GM12878 (cell line): Measurements from ENCODE around the gene COPZ1. TPM values are rescaled to one million over a fixed set of nuclear protein-coding genes. Genes with fewer than 3 reads are reported as not detected.

Source experiments
- ATAC-seq: fragments of 200-7000 bp; cut with Tn5 transposase; 3 replicates; pipeline ENCODE4 v1.9.1; 2020; ENCODE audit warnings: mild to moderate bottlenecking, moderate library complexity
- BruUV-seq: library from RNA; stranded (reverse); fragments of 400-500 nt; replicated peaks from 2 replicates; lab custom pipeline; 2021; lab: Mats Ljungman, UMichigan
- CTCF ChIA-PET: fragments of 300-600 bp; sonication (Branson Sonifier 250); formaldehyde crosslinking; extraction: SDS; loops from one replicate; lab custom pipeline; 2021; ENCODE audit warnings: inconsistent platforms; lab: Yijun Ruan, JAX
- POLR2A ChIA-PET: fragments of 350-600 bp; formaldehyde crosslinking; extraction: SDS; loops from one replicate; lab custom pipeline; 2021; ENCODE audit warnings: inconsistent platforms; lab: Charles Lee
- RAD21 ChIA-PET: fragments of 300-600 bp; sonication (Branson Sonifier 250); formaldehyde crosslinking; loops from one replicate; lab custom pipeline; 2023; ENCODE audit warnings: antibody characterized with exemption; ENCODE audit not compliant: unreplicated experiment; lab: Charles Lee
- SMC1A ChIA-PET: fragments of 300-600 bp; sonication (Branson Sonifier 250); formaldehyde crosslinking; loops from one replicate; lab custom pipeline; 2023; ENCODE audit not compliant: unreplicated experiment, uncharacterized antibody; lab: Charles Lee
- DNase-seq: peaks from one replicate; pipeline ENCODE4 v3.0.0-alpha.2; 2011; ENCODE audit warnings: low read depth, low spot score
- FAIRE-seq: peaks from 3 replicates; lab custom pipeline; 2011; peaks lifted over from hg19 to GRCh38; lab: Jason Lieb, UNC
- H2AFZ ChIP-seq: 2 replicates; pipeline ENCODE4 v1.6.0; 2011; ENCODE audit warnings: low read depth, low read length, control low read depth; ENCODE audit not compliant: control insufficient read depth
- H3K27ac ChIP-seq: 2 replicates; pipeline ENCODE4 v1.5.1; 2011; ENCODE audit warnings: control low read depth; ENCODE audit not compliant: control insufficient read depth, insufficient read depth
- H3K27me3 ChIP-seq, 2 experiments: replicated peaks in 1 of 2; 2 replicates each; pipeline versions ENCODE4 v1.6.0 to v1.6.1; 2011; ENCODE audit warnings: low read length in 1 of 2; ENCODE audit not compliant: control insufficient read depth in 2 of 2, insufficient read depth in 2 of 2
- H3K36me3 ChIP-seq, 2 experiments: 2 replicates each; pipeline ENCODE4 v1.5.1; 2011; ENCODE audit warnings: low read length in 1 of 2; ENCODE audit not compliant: control insufficient read depth in 2 of 2, insufficient read depth in 2 of 2
- H3K4me1 ChIP-seq: 2 replicates; pipeline ENCODE4 v1.6.1; 2011; ENCODE audit warnings: mild to moderate bottlenecking, low read length, moderate library complexity, mixed read lengths; ENCODE audit not compliant: control insufficient read depth, insufficient read depth
- H3K4me2 ChIP-seq: 2 replicates; pipeline ENCODE4 v1.6.0; 2011; ENCODE audit warnings: control low read depth; ENCODE audit not compliant: control insufficient read depth, insufficient read depth
- H3K4me3 ChIP-seq: fragments of 200-600 bp; sonication (generic); 2 replicates; pipeline ENCODE4 v1.5.1; 2016
- H3K79me2 ChIP-seq: 2 replicates; pipeline ENCODE4 v1.6.0; 2011; ENCODE audit warnings: low read length; ENCODE audit not compliant: control insufficient read depth, insufficient read depth
- H3K9ac ChIP-seq: 2 replicates; pipeline ENCODE4 v1.8.0; 2011; ENCODE audit warnings: low read length, control low read depth, mixed read lengths; ENCODE audit not compliant: control insufficient read depth, insufficient read depth
- H3K9me3 ChIP-seq: replicated peaks from 3 replicates; pipeline ENCODE4 v1.5.1; 2011; ENCODE audit warnings: mild to moderate bottlenecking, low read length; ENCODE audit not compliant: control insufficient read depth, insufficient read depth
- H4K20me1 ChIP-seq: 2 replicates; pipeline ENCODE4 v1.6.0; 2011; ENCODE audit not compliant: control insufficient read depth, insufficient read depth
- ATF3 ChIP-seq: IDR thresholded peaks from 2 replicates; pipeline ENCODE4 v1.6.1; 2011; ENCODE audit warnings: low read depth, mild to moderate bottlenecking, low read length, moderate library complexity, borderline replicate concordance; ENCODE audit errors: extremely low read depth
- CHD1 ChIP-seq: IDR thresholded peaks from 2 replicates; pipeline ENCODE4 v1.6.1; 2012; ENCODE audit warnings: low read depth, low read length, improper control_type of control experiment
- CREB1 ChIP-seq: IDR thresholded peaks from 2 replicates; pipeline ENCODE4 v1.6.1; 2012; ENCODE audit warnings: low read depth, mild to moderate bottlenecking, inconsistent platforms
- FOS ChIP-seq: IDR thresholded peaks from 3 replicates; pipeline ENCODE4 v1.6.1; 2011; ENCODE audit warnings: borderline replicate concordance; ENCODE audit not compliant: insufficient read length; ENCODE audit errors: extremely low read depth
- HDAC2 ChIP-seq: fragments of 200-600 bp; sonication (generic); IDR thresholded peaks from 2 replicates; pipeline ENCODE4 v1.6.1; 2017
- IRF3 ChIP-seq: fragments of 450-650 bp; IDR thresholded peaks from 2 replicates; pipeline ENCODE4 v1.6.1; 2014; ENCODE audit warnings: mild to moderate bottlenecking
- IRF5 ChIP-seq: fragments of 450-650 bp; IDR thresholded peaks from 2 replicates; pipeline ENCODE4 v1.6.1; 2017; ENCODE audit warnings: borderline replicate concordance
- MTA3 ChIP-seq: IDR thresholded peaks from 2 replicates; pipeline ENCODE4 v1.6.1; 2012; ENCODE audit warnings: low read length, inconsistent platforms, borderline replicate concordance
- NR2C2 ChIP-seq: IDR thresholded peaks from 2 replicates; pipeline ENCODE4 v1.6.1; 2011; ENCODE audit warnings: borderline replicate concordance, low read depth; ENCODE audit not compliant: control insufficient read depth, insufficient read length
- RUNX3 ChIP-seq: IDR thresholded peaks from 2 replicates; pipeline ENCODE4 v1.6.1; 2012; ENCODE audit warnings: low read length, inconsistent platforms
- SP1 ChIP-seq: IDR thresholded peaks from one replicate; pipeline ENCODE4 v1.6.1; 2011; ENCODE audit warnings: low read depth, low read length
- SRF ChIP-seq, 2 experiments: IDR thresholded peaks; 2 replicates each; pipeline ENCODE4 v1.6.1; 2011; ENCODE audit warnings: low read depth in 2 of 2, low read length in 2 of 2, mild to moderate bottlenecking in 1 of 2, moderate library complexity in 1 of 2
- YBX1 ChIP-seq: fragments of 450-650 bp; IDR thresholded peaks from 2 replicates; pipeline ENCODE4 v1.6.1; 2016; ENCODE audit warnings: antibody characterized with exemption
- WGBS: methylation state at CpG from one replicate; pipeline ENCODE4 v1.1.6; 2016; ENCODE audit warnings: low lambda C conversion rate; ENCODE audit not compliant: insufficient replicate concordance, insufficient coverage; ENCODE audit errors: missing lambda C conversion rate; 5-methylcytosine and 5-hydroxymethylcytosine counted together
- in situ Hi-C: fragments of 300-500 bp; cut with MboI; formaldehyde crosslinking; loops from 9 replicates; pipeline ENCODE4 v1.14.3; 2018; ENCODE audit warnings: mixed read lengths
- intact Hi-C: fragments of 100-400 bp; cut with micrococcal nuclease; formaldehyde crosslinking; loops from one replicate; pipeline ENCODE4 v1.14.2; 2022; ENCODE audit not compliant: unreplicated experiment
- polyA plus RNA-seq, 11 experiments: library from polyadenylated mRNA; depleted of rRNA in 4 of 11; unstranded in 6 of 11; stranded (reverse) in 5 of 11; fragments of >200 nt; fragmentation: Nextera tagmentation in 4 of 11; fragmentation: Illumina TruSeq in 1 of 11; extraction: Ambion mirVana in 4 of 11; extraction: Trizol in 1 of 11; gene quantifications; 1 replicate in 1 of 11; 2 replicates in 10 of 11; pipeline versions ENCODE4 v1.2.1 to v1.2.3, GENCODE V29; 2011 to 2016; ENCODE audit warnings: inconsistent platforms in 2 of 11, missing spikeins in 2 of 11, low read depth in 1 of 11
- total RNA-seq, 4 experiments: library from RNA; depleted of rRNA in 3 of 4; stranded (reverse); fragments of >200 nt in 3 of 4; fragmentation: Illumina TruSeq in 1 of 4; extraction: Trizol in 1 of 4; gene quantifications; 2 replicates each; pipeline versions ENCODE4 v1.2.1 to v1.2.3, GENCODE V29; 2013 to 2021
- TF ChIP-seq, protein P1 (sequence below): fragments of 450-650 bp; formaldehyde crosslinking; IDR thresholded peaks from 2 replicates; pipeline ENCODE4 v1.4.0; 2020; ENCODE audit warnings: mild to moderate bottlenecking, moderate library complexity

COPZ1 gene
- total and polyA plus RNA-seq, 10 of the 15 experiments (the other 5 are each of a cell fraction or from before 2014, with no cell fraction given), result 112 to 378 (median 184) TPM

DNA sequence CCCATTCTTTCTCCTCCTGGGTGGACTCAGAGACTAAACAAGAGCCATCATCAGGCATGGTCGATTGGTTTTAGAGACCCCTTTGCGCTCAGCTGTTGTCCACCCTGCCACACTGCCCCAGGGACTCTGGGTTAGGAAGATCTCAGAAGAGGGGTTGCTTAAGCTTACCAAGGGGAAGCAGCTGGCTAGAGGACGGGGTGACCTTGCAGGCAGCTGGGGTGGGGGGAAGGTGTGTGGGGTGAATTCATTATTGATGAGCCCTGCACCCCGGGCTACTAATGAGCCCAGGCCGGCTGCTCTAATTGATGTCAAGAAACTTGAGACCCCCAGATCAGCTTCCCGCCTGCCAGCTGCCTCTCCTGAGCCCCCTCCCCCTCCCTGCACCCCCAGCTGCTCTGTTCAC is 68.3 kb downstream of the COPZ1 start:
- intact Hi-C loops (no loop called here), in situ Hi-C loops (no loop called here)
- H3K36me3 ChIP-seq, result no peaks in the 10 kb centered on the region
- POLR2A ChIA-PET, result interaction anchor here (0.5 to 0.6 kb wide), 2 partner anchors 23 to 114 kb away, joined by 3 to 5 read pairs; no protein-coding TSS in a partner anchor
- RAD21 ChIA-PET, result interaction anchor here (0.7 to 2.0 kb wide), 8 partner anchors 11 to 172 kb away, joined by 3 to 7 read pairs (median 4); partner anchors contain the start of gene CBX5
- H3K27ac ChIP-seq, result no peak overlapping the region
- no peaks in the 10 kb centered on the region for H3K9me3 ChIP-seq
- no peaks in the 10 kb centered on the region for H3K27me3 ChIP-seq
- no peak overlapping the region for H3K9ac ChIP-seq
- TF ChIP-seq NR2C2, result no peak
- no peak for TF ChIP-seq RUNX3
- TF ChIP-seq CHD1, result no peak
- TF ChIP-seq YBX1, result no peak
- no peak for TF ChIP-seq IRF5
- TF ChIP-seq ATF3, result no peak
- TF ChIP-seq SP1, result no peak
- no peak for TF ChIP-seq MTA3
- no peak for TF ChIP-seq SRF (IDR thresholded peaks at IDR 0.05; ENCODE audit: low read depth in 2 of 2, low read length in 2 of 2)
- TF ChIP-seq IRF3, result no peak
- TF ChIP-seq, protein P1, sequence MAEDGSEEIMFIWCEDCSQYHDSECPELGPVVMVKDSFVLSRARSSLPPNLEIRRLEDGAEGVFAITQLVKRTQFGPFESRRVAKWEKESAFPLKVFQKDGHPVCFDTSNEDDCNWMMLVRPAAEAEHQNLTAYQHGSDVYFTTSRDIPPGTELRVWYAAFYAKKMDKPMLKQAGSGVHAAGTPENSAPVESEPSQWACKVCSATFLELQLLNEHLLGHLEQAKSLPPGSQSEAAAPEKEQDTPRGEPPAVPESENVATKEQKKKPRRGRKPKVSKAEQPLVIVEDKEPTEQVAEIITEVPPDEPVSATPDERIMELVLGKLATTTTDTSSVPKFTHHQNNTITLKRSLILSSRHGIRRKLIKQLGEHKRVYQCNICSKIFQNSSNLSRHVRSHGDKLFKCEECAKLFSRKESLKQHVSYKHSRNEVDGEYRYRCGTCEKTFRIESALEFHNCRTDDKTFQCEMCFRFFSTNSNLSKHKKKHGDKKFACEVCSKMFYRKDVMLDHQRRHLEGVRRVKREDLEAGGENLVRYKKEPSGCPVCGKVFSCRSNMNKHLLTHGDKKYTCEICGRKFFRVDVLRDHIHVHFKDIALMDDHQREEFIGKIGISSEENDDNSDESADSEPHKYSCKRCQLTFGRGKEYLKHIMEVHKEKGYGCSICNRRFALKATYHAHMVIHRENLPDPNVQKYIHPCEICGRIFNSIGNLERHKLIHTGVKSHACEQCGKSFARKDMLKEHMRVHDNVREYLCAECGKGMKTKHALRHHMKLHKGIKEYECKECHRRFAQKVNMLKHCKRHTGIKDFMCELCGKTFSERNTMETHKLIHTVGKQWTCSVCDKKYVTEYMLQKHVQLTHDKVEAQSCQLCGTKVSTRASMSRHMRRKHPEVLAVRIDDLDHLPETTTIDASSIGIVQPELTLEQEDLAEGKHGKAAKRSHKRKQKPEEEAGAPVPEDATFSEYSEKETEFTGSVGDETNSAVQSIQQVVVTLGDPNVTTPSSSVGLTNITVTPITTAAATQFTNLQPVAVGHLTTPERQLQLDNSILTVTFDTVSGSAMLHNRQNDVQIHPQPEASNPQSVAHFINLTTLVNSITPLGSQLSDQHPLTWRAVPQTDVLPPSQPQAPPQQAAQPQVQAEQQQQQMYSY, result no peak
- no peak for TF ChIP-seq HDAC2
- TF ChIP-seq CREB1, result no peak
- no peak for TF ChIP-seq FOS
- DNase-seq, result no peak
- no peaks in the 10 kb centered on the region for H4K20me1 ChIP-seq
- H3K79me2 ChIP-seq, result no peaks in the 10 kb centered on the region
- no peak overlapping the region for H3K4me2 ChIP-seq
- CTCF ChIA-PET, result interaction anchor here (0.6 to 4.1 kb wide), 24 partner anchors 8 to 332 kb away, joined by 3 to 58 read pairs (median 4); partner anchors contain the start of genes NCKAP1L and ZNF385A
- SMC1A ChIA-PET, result interaction anchor here (0.7 to 2.6 kb wide), 7 partner anchors 8 to 70 kb away, joined by 3 to 17 read pairs (median 4); partner anchors contain the start of gene ZNF385A
- BruUV-seq, result no TSS peak
- H2AFZ ChIP-seq, result no peak overlapping the region
- no peaks in the 10 kb centered on the region for H3K4me1 ChIP-seq
- no peak for FAIRE-seq
- no peak for ATAC-seq
- 26% methylated on average over 5 of the region's 6 CpGs for WGBS
- H3K4me3 ChIP-seq, result no peak overlapping the region
